Measurements from ENCODE around the gene CSDE1. TPM values are rescaled to one million over a fixed set of nuclear protein-coding genes. Genes with fewer than 3 reads are reported as not detected.

Gene CSDE1
- total RNA-seq (2022; extraction: Qiagen RNA extraction): 118 to 154 TPM (median 130 TPM) in 5 replicates

DNA sequence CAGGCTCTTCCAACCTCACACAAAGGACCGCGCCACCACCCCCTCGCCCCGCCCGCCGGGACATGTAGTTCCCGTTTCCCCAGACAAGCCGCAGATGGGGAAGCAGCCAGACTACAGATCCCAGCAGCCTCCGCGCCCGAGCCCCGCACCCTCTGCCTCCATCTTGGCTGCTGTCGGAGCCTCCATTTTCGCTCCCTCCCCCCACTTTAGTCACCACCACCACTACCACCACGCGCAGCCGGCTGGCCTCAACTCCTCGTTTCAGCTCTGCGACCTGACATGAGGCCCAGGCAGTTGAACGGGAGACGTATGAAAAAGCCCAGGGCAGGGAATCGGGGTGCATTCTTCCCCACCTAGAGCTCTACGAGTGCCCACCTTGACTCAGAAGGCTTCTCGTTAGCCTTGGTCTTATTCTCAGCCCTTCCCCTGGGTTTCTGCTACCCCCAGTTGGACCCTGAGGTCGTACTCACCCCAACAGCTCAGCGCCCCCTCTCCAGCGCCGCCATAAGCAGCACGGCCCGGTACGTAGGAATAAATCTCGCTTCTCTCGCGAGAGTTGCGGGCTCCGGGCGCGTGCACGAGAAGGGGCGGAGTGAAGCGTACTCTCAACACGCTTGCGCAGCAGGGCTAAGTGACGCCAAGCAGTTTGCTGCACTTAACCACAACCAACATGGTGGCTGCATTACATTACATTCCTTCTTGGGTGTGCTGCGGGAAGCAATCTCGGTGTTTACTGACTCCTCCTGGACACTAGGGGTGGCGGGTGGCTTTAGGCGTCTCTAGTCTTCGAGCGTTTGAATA is at the start of gene CSDE1:
CSDE1 (minus strand) TSS at position 530 of the 801 bp plus-strand sequence. CDS start 18,094 bp downstream, outside the sequence.

DNA sequence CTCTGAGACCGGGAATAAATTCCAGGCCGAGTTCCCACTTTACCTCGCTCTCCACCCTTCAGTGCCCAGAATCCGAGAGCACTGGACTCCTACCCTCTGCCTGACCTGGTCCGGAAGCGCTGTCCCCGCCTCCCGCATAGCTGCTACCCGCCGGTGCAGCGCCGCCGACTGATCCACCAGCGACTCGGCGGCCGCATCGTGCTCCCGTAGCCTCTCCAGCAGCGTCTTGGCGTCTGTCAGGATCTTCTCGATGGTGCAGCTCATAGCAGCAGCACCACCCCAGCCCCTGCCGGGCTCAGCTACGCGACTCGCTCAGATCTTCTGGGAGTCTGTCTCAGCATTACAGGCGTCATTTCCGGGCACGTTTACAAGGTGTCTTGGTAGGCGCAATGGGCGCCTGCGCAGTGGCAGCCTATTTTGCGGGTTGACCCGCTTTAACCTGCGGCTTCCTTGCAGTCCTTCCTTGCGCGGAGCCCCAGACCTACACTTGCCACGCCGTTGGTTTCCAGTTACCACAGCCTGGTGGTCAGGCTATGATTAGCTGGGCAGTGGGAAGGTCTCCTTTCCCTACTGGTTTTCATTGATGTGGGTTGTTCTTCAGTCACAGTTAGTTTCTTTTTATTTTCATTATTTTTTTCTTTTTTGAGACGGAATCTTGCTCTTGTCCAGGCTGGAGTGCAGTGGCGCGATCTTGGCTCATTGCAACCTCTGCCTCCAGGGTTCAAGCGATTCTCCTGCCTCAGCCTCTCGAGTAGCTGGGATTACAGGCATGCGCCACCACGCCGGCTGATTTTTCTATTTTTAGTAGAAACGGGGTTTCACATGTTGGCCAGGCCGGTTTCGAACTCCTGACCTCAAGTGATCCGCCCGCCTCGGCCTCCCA is 22.8 kb upstream of the CSDE1 start, which contains the start of gene SIKE1:
SIKE1 (minus strand) TSS at position 342 of the 883 bp plus-strand sequence; CDS start at position 264, 78 bp downstream.

GRCh38 chr1:114716304-114717170 is 41.2 kb downstream of the CSDE1 start, which contains the start of gene NRAS:
TSS of gene NRAS (minus strand) at chr1:114716771. CDS start at chr1:114716160, 611 bp downstream.

DNA sequence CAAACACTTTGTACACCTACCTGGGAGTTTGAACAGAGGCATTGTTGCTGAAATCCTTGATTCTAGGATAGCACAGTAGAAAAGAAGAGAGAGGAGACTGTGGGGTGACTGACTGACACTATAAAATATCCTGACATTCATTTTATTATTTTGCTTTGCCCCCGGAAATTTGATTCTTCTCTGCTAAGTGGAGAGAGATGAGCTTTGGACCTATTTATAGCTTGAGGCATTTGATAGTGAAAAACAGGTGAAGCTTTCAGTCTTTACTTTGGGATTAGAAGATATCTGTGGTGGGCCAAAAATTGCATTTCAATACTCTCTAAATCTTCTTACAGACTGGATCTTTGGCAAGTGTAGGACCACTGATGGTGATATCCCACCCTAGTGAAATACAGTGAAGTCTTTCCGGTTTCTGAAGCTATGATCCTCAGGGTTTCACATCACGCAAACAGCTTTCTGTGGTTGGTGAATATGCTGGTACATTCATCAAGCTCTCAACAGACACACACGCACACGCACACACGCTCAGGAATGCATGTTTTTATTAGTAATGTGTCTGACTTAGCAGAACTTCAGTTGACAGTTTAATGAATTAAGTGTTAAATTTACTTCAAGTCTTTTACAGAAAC is 62.2 kb downstream of the CSDE1 start, which contains the start of gene AMPD1:
AMPD1 (minus strand) TSS at position 117 of the 629 bp plus-strand sequence; CDS start at position 42, 75 bp downstream.

DNA sequence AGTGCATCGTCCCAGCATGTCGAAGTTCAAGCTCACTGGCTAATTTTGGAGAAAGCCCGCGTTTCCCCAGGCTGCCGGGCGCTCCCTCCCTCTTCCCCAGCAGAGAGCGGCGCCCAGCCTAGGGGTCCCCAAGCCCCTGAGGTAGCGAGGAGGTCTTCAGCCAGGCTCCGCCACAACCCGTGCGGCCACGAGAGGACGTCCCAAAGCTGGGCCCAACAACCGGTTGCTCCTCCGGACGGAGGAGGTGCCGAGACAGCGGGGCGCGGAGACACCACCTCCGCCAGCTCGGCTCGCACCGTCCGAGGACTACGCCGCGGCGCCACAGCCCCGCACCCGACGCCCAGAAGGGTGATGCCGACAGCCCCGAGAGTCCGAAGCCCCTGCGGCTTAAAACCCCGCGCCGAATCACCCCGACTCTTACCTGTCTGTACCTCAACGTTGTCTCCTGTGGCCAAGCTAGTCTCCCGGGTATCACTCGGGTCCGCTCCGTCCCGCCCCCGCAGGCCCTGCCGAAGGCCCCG is 88.2 kb downstream of the CSDE1 start, which contains the start of gene DENND2C:
DENND2C (minus strand) TSS at position 488 of the 521 bp plus-strand sequence. CDS start 44,065 bp downstream, outside the sequence.

Other genes starting within 250 kb of the CSDE1 start
- 9.2 to 14.5 TPM (median 12.1 TPM) in 5 replicates for gene TRIM33, start 246.8 kb downstream of the CSDE1 start, total RNA-seq (2022; extraction: Qiagen RNA extraction)
- gene BCAS2, start 176.4 kb downstream of the CSDE1 start, total RNA-seq (2022; extraction: Qiagen RNA extraction): 23.5 to 29.1 TPM (median 26.1 TPM) in 5 replicates
- gene DENND2C, start 87.9 kb downstream of the CSDE1 start, total RNA-seq (2022; extraction: Qiagen RNA extraction): 0.36 to 0.59 TPM (median 0.45 TPM) in 5 replicates
- not detected in 5 replicates for gene AMPD1, start 62.4 kb downstream of the CSDE1 start, total RNA-seq (2022; extraction: Qiagen RNA extraction)
- gene NRAS, start 41.2 kb downstream of the CSDE1 start, total RNA-seq (2022; extraction: Qiagen RNA extraction): 26.2 to 32.2 TPM (median 30.0 TPM) in 5 replicates
- gene SIKE1, start 22.7 kb upstream of the CSDE1 start, total RNA-seq (2022; extraction: Qiagen RNA extraction): 12.1 to 19.6 TPM (median 17.1 TPM) in 5 replicates
- gene SYCP1, start 96.9 kb upstream of the CSDE1 start, total RNA-seq (2022; extraction: Qiagen RNA extraction): not detected in 5 replicates